Measurements from ENCODE around the gene DSTYK.
"Not testable (repeated sequence)": the region's sequence is repeated elsewhere in the genome, so short reads cannot be mapped to it uniquely, and the experiment has no call there.

DSTYK gene

DNA sequence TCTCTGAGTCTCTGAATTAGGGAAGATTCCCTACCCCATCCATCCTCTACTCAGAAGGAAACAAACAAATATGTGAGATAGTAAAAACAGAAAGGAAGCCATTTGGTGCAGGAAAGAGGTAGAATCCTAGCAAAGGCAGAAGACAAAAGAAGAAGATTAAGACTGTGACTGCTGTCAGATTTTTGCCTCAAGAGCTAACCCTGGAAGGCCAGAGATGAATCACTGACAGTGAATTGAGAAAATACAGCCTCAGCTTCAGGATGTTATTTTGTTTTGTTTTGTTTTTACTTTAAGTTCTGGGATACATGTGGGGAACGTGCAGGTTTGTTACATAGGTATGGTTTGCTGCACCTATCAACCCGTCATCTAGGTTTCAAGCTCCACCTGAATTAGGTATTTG is 31.7 kb downstream of the DSTYK start:
- DNase-seq (ENCODE audit: low read depth in 2 of 2): no peak

DNA sequence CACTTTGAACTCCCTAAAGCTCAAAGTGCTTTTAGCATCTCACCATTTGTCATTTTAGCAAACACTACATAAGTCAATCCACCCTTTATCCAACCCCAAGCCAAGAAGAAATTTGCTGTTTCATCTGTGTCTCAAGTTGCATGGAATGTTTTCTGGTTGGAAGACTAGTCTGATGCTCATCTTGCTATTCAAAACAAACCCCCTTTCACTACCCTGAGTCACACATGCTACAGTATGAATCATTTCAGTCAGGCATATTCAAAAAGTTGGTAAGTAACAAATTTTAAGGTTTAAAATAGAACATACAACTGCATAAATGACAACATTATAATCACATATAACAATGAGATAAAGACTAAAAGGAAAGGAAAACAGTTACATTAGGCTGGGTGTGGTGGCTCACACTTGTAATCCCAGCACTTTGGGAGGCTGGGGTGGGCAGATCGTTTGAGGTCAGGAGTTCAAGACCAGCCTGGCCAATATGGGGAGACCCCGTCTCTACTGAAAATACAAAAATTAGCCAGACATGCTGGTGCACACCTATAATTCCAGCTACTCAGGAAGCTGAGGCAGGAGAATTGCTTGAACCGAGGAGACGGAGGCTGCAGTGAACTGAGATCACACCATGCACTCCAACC is 38.7 kb downstream of the DSTYK start:
- no peak for DNase-seq (ENCODE audit: low read depth in 2 of 2)

DNA sequence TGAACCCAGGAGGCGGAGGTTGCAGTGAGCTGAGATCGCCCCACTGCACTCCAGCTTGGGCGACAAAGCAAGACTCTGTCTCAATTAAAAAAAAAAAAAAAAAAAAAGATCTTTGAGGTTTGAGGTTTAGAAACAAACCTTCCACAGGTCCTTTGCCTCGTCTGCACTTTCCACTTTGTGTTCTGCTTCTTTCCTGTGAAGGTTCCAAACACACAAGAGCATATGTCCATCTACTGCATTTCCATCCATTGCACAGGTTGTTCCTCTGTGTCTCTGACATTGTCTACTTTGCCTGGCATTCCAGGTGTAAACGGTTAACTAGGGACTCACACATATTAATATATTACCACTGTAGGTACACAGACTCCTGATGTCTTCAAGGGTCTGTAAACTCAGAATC is 40.1 kb downstream of the DSTYK start:
- DNase-seq (ENCODE audit: low read depth in 2 of 2): no peak

DNA sequence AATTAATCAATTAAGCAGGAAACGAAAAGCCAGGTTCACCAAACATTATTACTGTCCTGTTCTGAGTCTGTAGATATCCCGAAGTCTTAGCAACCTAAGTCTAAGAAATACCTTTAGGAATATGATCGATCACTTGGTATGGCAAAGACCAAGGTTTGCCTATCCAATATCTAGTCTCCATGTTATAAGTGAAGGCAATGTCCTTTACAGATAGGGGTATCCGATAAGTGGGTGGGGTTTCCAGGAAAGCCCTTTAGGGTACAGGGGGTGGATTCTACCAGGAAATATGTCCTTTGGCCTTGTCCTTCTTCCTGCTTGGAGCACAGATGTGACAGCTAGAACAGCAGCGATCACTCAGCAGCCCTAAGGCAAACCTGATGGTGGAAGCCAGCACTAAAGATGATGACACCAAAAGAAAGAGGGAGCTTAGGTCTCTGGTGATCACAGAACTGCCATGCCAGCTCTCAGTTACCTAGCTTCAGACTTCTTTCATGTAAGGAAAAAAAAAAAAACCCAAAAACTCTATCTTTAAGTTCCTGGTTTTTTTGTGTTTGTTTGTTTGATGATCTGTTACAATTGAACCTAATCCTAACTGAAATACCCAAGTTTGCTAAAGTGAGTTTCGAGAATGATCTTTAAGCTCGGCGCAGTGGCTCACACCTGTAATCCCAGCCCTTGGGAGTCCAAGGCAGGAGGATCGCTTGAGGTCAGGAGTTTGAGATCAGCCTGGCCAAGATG is 40.8 kb downstream of the DSTYK start:
- DNase-seq (ENCODE audit: low read depth in 2 of 2): no peak

DNA sequence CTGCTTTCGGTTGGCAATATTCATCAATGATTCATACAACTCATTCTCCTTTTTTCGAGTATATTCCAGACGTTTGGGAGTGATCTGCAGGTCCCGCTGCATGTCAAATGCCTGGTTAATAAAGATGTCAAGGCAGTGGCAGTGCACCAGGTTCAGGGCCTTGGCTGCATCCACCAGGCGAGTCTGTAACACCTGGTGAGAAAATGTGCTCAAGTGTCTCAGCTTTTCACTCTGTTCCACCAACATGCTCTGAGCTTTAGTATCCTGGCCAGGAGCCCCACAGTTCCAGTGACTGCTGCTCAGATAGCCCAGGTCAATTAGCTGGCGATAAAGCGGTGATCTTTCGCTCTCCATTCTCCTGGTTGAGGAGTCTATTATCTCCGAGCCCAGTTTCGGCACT is 42.3 kb downstream of the DSTYK start:
- no peak for DNase-seq (ENCODE audit: low read depth in 2 of 2)

DNA sequence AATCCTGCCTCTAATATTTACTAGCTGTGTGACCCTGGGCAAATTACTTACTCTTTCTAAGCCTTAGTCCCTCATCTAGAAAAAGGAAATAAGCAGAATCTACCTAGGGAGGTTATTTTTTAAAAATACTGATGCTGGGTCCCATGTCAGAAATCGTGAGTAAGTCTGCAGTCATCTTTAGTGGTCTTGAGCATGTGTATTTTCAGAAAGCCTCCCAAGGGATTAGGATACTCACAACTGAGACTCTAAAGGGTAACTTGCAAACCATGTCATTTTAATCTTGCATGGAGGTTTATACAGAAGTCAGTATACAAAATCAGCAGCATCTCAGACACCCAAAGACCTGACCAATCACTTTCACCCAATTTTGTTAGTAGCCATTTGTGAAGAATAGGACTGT is 43.2 kb downstream of the DSTYK start:
- DNase-seq (ENCODE audit: low read depth in 2 of 2): no peak

DNA sequence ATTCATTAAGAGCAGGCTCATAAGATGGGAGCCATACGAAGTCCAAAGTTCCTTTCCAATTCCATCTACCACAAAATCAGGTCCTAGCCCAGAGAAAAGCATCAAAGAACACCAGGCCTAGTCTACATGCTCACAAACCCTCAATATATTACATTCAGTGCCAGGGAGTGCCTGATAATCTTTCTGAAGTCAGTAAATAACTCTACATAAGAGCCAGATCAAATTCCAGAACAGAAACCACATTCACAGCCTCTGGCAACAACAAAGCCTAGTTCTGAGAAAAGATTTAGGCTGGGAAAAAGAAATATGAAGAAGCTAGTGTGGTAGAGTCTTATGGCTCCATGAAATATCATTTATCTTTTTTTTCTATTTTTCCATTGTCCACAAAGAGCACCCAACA is 49.2 kb downstream of the DSTYK start:
- DNase-seq (ENCODE audit: low read depth in 2 of 2): no peak

DNA sequence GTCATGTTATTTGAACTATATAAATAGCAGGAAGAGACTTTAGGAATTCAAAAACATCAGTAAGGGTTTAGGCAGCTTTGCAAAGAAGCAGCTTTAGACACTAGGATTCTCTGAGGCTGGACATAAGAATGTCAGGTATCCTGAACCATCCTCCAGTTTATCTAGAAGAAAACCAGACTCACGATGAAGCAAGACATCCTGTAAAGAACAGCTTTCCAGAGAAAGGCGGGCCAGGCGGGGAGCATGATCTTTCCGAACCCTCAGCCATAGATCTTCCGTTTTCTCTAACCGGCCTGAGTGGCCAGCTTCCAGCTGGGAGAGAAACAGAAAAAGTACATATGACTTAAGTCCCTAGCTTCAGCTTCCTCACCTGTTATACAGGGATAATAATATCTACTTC is 50.4 kb downstream of the DSTYK start:
- DNase-seq (ENCODE audit: low read depth in 2 of 2): no peak

DNA sequence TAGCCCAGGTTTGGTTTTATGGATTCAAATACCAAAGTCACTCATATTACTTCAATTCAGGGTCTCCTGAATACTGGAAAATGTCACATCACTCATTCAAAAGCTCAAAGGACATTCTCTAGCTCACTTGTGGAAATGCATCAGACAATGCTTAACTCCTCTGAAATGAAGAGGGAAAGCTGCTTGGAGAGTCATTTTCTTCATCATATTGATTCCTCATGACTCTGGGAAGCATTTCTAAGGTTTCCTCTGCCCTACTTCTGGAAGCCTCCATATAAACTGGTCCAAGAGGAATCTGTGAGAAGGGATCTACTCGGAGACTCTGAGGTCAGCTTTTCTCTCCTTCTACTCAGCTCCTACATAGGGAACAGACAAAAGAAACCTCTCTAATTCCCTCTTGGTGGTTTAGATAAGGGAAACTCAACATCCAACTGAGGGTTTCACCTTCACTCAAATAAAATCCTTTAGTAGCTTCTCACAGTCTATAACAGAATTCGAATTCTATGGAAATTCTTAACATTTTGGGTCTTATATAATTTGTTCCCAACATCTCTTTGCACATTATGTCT is 53.4 kb downstream of the DSTYK start:
- no peak for DNase-seq (ENCODE audit: low read depth in 2 of 2)

DNA sequence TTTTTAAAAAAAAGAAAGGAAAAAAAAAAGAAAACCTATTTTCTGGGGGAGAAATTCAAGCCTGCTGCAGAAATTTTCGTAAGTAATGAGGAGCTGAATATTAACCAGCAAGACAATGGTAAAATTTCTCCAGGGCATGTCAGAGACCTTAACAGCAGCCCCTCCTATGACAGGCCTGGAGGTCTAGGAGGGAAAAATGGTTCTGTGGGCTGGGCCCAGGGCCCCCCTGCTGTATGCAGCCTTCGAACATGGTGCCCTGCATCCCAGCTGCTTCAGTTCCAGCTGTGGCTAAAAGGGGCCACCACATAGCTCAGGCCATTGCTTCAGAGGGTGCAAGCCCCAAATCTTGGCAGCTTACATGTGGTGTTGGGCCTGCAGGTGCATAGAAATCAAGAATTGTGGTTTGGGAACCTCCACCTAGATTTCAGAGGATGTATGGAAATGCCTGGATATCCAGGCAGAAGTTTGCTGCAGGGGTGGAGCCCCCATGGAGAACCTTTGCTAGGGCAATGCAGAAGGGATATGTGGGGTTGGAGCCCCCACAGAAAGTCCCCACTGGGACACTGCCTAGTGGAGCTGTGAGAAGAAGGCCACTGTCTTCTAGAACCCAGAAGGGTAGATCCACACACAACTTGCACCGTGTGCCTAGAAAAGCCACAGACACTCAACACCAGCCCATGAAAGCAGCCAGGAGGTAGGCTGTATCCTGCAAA is 55.7 kb downstream of the DSTYK start:
- DNase-seq (ENCODE audit: low read depth in 2 of 2): not testable (repeated sequence)

DNA sequence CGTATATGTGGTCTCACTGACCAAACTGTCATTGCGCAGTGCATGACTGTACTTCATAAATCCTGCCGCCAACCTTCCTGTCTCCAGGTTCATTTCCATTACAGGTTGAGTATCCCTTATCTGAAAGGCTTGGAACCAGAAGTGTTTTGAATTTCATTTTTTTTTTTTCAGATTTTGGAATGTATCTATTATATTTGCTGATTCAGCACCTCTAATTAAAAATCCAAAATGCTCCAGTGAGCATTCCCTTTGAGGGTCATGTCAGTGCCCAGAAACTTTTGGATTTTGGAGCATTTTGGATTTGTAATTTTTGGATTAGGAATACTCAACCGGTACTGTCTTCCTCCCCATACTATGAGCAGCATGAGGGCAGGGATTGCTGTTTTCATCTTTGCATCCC is 59.0 kb downstream of the DSTYK start:
- no peak for DNase-seq (ENCODE audit: low read depth in 2 of 2)

DNA sequence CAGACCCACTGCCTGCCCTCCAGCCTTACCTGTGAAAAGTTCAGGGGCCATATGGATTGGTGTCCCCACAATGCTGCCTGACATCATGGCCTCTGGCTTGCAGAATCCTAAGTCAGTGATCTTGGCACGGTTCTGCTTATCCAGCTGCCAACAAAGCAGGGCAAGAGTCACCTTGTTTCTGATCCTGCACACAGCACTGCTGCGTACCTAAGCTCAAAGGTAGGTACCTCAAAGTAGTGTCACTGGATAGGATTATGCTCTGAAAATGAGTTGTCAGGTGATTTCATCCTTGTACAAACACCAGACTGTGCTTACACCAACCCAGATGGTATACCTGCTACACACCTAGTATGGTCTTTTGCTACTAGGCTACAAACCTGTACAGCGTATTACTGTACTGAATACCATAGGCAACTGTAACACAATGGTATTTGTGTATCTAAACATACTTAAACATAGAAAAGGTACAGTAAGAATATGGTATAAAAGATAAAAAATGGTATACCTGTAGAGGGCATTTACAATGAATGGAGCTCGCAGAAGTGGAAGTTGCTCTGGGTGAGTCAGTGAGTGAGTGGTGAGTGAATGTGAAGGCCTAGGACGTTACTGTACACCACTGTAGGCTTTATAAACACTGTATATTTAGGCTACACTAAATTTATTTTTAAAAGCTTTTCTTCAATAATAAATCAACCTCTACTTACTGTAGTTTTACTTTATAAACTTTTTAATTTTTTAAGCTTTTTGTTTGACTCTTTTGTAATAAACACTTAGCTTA is 60.7 kb downstream of the DSTYK start:
- no peak for DNase-seq (ENCODE audit: low read depth in 2 of 2)

DNA sequence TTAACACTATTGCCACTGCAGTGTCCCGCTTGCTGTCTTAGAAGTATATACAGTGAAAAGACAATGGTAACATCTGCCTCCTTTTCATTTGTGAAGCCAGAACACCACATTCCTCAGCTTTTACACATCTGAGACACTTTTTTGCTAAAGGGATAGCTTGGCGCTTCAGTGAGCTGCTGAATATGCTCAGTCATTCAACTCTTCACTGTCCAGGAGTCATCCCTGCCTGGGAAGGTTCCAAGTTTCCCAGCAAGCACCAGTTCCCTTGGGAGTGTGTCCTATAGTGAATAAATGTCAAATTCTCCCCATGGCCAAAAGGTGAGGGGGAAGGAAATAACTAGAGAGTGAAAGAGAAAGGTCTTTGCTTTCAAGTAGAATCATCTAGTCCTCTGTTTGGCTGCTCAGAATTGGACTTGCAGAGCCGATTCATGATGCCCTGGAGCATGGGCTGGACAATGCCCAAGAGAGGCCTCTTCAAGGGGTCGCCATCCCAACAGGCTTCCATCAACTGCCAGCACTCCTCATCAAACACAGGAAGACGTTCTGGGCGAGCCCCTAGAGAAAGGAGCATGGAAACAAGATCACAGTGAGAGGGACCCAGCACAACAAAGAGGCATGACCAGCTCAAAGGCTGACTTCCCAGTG is 64.2 kb downstream of the DSTYK start:
- DNase-seq (ENCODE audit: low read depth in 2 of 2): no peak

DNA sequence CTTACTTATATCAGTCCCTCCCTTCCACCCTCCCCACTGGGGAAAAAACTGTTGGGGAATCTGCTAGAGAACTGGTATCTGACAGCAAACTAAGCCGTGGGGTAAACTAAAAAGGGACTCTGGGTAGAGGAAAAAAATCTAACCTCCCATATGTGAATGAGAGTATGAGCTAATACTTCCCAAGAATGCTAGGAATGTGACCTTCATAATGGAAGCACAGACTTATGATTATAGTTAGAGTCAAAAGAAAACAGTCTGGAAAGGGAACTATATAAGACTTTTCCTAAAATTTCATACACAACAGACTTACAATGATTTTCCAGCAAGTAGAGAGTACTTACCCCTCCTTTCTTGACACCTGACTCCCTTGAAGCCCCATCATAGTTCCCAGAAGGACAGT is 66.8 kb downstream of the DSTYK start:
- DNase-seq (ENCODE audit: low read depth in 2 of 2): no peak

DNA sequence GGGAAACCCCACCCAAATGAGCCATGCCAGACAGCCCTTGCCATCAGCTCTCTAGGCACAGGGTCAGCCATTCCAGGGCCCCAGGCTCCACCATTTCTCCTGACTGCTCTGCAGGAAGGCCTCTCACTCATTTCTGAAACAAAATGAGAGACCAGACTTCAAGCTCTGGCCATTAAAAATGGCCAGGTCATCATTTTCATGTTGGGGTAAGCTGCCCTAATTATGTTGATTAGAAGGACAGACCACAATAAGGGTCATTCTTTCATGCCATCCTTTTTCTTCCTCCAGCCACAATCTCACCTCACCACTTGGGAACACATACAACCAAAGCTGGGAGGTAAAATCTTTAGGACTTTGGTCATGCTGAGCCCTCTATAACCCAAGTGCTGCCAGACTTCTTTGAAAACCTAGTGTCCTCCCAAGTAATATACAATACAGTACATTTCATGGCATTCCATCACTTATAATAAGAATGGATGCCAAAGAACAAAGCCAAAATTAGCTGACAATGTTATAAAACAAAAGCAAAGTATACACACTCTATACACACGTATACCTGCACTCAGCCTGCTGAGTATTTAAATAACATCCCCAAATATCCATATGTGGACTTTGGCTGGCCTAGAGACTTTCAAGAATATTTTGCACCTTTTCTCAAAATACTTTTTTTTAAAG is 67.3 kb downstream of the DSTYK start:
- no peak for DNase-seq (ENCODE audit: low read depth in 2 of 2)

DNA sequence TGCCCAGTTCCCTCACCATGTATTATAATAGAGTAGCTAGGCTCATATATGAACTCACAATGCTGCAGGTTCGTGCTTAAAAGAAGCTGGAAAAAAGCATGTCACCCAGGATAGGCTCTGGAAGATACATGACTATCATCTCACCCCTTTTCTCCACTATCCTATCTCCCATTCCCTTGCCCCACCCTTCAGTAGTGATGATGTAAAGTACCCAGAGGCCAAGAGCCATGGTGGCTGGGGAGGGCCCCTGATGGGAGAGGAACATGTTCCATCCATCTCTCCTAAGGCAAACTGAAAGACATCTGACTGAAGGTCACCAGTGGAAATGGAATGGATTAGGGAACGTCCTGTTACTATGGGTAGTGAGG is 69.4 kb downstream of the DSTYK start:
- no peak for DNase-seq (ENCODE audit: low read depth in 2 of 2)

DNA sequence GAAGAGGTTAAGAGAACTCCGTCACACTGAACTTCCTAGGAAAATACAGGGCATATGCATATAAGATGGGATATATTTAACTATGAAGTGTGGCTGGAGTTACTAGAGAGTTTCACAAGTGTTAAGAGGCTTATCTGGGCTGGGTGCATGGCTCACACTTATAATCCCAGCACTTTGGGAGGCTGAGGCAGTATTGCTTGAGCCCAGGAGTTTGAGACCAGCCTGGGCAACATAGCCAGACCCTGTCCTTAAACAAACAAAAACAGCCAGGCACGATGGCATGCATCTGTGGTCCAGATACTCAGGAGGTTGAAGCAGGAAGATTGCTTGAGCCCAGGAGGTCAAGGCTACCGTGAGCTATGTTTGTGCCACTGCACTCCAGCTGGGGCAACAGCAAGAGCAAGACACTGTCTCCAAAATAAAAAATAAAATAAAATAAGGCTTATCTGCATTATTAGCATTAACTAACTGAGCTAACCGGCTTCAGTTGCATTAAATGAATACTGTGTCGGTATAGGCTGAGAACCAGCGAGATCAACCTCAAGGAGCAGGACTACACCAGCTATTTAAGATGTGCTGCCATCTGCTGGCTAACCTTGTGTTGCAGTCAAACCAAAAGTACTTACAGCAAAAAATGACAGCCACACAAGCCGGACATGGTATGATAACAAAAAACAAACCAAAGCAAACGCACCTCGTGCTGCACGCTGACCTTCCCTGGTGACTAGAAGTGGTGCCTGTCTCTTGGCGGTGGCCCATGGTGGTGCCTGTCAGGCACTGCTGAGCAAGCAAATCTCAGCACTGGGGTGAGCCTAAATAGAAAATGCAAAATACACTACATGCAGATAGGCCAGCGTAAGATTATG is 70.0 kb downstream of the DSTYK start:
- peak; percentile 30 to 43 for DNase-seq (ENCODE audit: low read depth in 2 of 2)

DNA sequence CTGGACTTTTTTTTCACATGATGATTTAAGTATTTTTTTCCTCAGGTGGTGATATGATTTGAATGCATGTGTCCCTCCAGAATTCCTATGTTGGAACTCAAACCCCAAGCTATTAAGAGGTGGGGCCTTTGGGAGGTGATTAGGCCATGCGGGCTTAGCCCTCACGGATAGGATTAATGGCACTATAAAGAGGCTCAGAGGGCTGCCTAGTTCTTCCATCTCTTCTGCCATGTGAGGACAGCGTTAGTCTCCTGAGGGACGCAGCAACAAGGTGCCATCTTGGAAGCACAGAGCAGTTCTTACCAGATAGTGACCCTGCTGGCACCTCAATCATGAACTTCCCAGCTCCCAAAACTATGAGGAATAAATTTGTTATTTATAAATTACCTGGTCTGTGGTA is 71.4 kb downstream of the DSTYK start:
- DNase-seq (ENCODE audit: low read depth in 2 of 2): no peak

DNA sequence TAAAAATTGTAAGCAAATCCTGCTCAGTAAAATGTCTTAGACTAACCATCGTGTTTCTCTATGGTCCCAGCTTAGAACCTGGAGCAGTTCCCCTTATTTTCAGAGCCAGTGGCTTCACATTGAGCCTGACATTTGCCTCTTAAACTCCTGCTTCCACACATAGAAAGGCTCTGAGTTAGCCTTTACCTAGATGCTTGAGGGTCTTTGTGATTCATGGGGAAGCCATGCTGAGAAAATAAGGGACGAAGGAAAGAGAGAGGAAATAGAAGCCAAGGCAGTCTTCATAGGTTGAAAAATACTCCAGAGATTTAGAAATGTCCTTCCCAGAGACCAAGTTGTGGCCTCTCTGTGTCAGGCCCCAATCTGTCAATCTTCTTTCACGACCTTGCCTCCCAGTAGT is 73.6 kb downstream of the DSTYK start:
- no peak for DNase-seq (ENCODE audit: low read depth in 2 of 2)

DNA sequence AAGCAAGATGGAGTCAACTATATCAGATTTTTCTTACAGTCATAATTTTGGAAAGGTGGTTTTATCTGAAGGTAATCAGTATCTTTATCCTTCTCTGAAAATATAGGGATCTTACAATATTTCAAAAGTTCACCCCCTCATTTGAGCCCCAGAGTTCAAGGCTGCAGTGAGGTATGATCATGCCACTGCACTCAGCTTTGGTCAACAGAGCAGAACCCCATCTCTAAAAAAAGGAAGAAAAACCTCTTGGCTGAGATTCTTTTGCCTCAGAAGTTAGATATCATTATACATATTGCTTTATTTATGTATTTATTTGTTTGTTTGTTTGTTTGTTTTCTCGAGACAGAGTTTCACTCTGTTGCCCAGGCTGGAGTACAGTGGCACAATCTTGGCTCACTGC is 78.2 kb downstream of the DSTYK start:
- no peak for DNase-seq (ENCODE audit: low read depth in 2 of 2)

All from activated CD8-positive, alpha-beta memory T cell treated with anti-CD3 and anti-CD28 coated beads for 4 hours (primary cell).